CD14-positive monocyte (primary cell): ENCODE results near the gene CAPS. TPM values are rescaled to one million over a fixed set of nuclear protein-coding genes. Genes with fewer than 3 reads are reported as not detected.

Experiments
- DNase-seq, 3 donors: peaks; one replicate each; pipeline ENCODE4 v3.0.0-alpha.2; 2011 to 2022
- H2AFZ ChIP-seq: 2 replicates; pipeline ENCODE4 v1.6.0; 2012; ENCODE audit warnings: mild to moderate bottlenecking, low read depth, low read length, inconsistent platforms; ENCODE audit not compliant: insufficient read depth, poor library complexity, severe bottlenecking
- H3K27ac ChIP-seq, 2 donors: 1 replicate in 1 of 2; 2 replicates in 1 of 2; pipeline ENCODE4 v1.5.1; 2012 to 2013; ENCODE audit warnings: low read length in 2 of 2, control low read depth in 1 of 2, inconsistent platforms in 1 of 2, low read depth in 1 of 2, mild to moderate bottlenecking in 1 of 2
- H3K27me3 ChIP-seq, 2 donors: one replicate each; pipeline versions ENCODE4 v1.6.0 to v1.6.1; 2011 to 2013; ENCODE audit warnings: low read length in 2 of 2; ENCODE audit not compliant: control insufficient read depth in 2 of 2, insufficient read depth in 2 of 2
- H3K36me3 ChIP-seq, 2 donors: replicated peaks in 1 of 2; 1 replicate in 1 of 2; 2 replicates in 1 of 2; pipeline versions ENCODE4 v1.5.1 to v1.6.1; 2012 to 2013; ENCODE audit warnings: low read length in 2 of 2, control low read depth in 1 of 2, inconsistent platforms in 1 of 2, mild to moderate bottlenecking in 1 of 2; ENCODE audit not compliant: insufficient read depth in 2 of 2, control insufficient read depth in 1 of 2
- H3K4me1 ChIP-seq, 2 donors: 1 replicate in 1 of 2; 2 replicates in 1 of 2; pipeline versions ENCODE4 v1.5.1 to v1.6.1; 2012 to 2013; ENCODE audit warnings: low read length in 2 of 2, control low read depth in 1 of 2, inconsistent platforms in 1 of 2, mild to moderate bottlenecking in 1 of 2, moderate library complexity in 1 of 2; ENCODE audit not compliant: insufficient read depth in 2 of 2, control insufficient read depth in 1 of 2
- H3K4me2 ChIP-seq: replicated peaks from 2 replicates; pipeline ENCODE3; 2012; ENCODE audit warnings: low read length, moderate library complexity, mild to moderate bottlenecking; ENCODE audit not compliant: poor library complexity, severe bottlenecking; ENCODE audit errors: extremely low read depth
- H3K4me3 ChIP-seq, 3 experiments: fragments of 200-600 bp in 1 of 3; sonication (generic) in 1 of 3; replicated peaks in 1 of 3; 1 replicate in 2 of 3; 2 replicates in 1 of 3; pipeline ENCODE4 v1.5.1; 2011 to 2013; ENCODE audit warnings: low read length in 3 of 3, mild to moderate bottlenecking in 3 of 3, control low read depth in 2 of 3, low read depth in 2 of 3, inconsistent platforms in 1 of 3, moderate library complexity in 1 of 3
- H3K79me2 ChIP-seq: 2 replicates; pipeline ENCODE4 v1.6.0; 2012; ENCODE audit warnings: mild to moderate bottlenecking, control low read depth, inconsistent platforms, low read length, moderate library complexity; ENCODE audit not compliant: insufficient read depth
- H3K9ac ChIP-seq: 2 replicates; pipeline ENCODE4 v1.6.0; 2017; ENCODE audit warnings: low read length, mild to moderate bottlenecking; ENCODE audit not compliant: insufficient read depth, poor library complexity, severe bottlenecking
- H3K9me3 ChIP-seq, 2 donors: replicated peaks in 1 of 2; 1 replicate in 1 of 2; 2 replicates in 1 of 2; pipeline versions ENCODE4 v1.5.1 to v1.6.1; 2012 to 2013; ENCODE audit warnings: low read length in 2 of 2, control low read depth in 1 of 2; ENCODE audit not compliant: control insufficient read depth in 1 of 2, insufficient read depth in 1 of 2
- H4K20me1 ChIP-seq: 2 replicates; pipeline ENCODE4 v1.6.0; 2012; ENCODE audit warnings: mild to moderate bottlenecking, low read length, control low read depth, moderate library complexity; ENCODE audit not compliant: insufficient read depth
- H3K27ac Mint-ChIP-seq, 7 donors: one replicate each; pipeline ENCODE4 v1.8.0; 2020; ENCODE audit warnings: mild to moderate bottlenecking in 7 of 7, mixed read lengths in 7 of 7, moderate library complexity in 6 of 7, inconsistent platforms in 2 of 7
- H3K27me3 Mint-ChIP-seq, 3 donors: one replicate each; pipeline ENCODE4 v1.8.0; 2021 to 2022; ENCODE audit warnings: low read depth in 3 of 3, mild to moderate bottlenecking in 3 of 3, mixed read lengths in 3 of 3, moderate library complexity in 3 of 3, inconsistent platforms in 1 of 3
- H3K36me3 Mint-ChIP-seq, 2 donors: one replicate each; pipeline ENCODE4 v1.8.0; 2020; ENCODE audit warnings: mixed read lengths in 2 of 2, inconsistent platforms in 1 of 2, mild to moderate bottlenecking in 1 of 2
- H3K4me1 Mint-ChIP-seq: one replicate; pipeline ENCODE4 v1.8.0; 2020; ENCODE audit warnings: mild to moderate bottlenecking, mixed read lengths
- H3K4me3 Mint-ChIP-seq, 2 donors: one replicate each; pipeline ENCODE4 v1.8.0; 2020; ENCODE audit warnings: mild to moderate bottlenecking in 2 of 2, mixed read lengths in 2 of 2, moderate library complexity in 1 of 2
- H3K9me3 Mint-ChIP-seq, 7 donors: one replicate each; pipeline ENCODE4 v1.8.0; 2020 to 2022; ENCODE audit warnings: mixed read lengths in 7 of 7, mild to moderate bottlenecking in 6 of 7, moderate library complexity in 6 of 7, inconsistent platforms in 2 of 7
- CTCF ChIP-seq: fragments of 200-600 bp; IDR thresholded peaks from one replicate; pipeline ENCODE4 v1.8.0; 2022; ENCODE audit warnings: antibody characterized with exemption, mild to moderate bottlenecking
- WGBS: methylation state at CpG from one replicate; pipeline ENCODE4 v1.1.5; 2013; ENCODE audit warnings: missing lambda C conversion rate; ENCODE audit not compliant: insufficient coverage; 5-methylcytosine and 5-hydroxymethylcytosine counted together
- intact Hi-C, 2 donors: fragments of 100-400 bp; cut with micrococcal nuclease; formaldehyde crosslinking; loops; one replicate each; pipeline versions ENCODE4 v1.15.0 to v1.15.1; 2023
- polyA plus RNA-seq, 3 donors: library from polyadenylated mRNA; depleted of rRNA in 1 of 3; unstranded in 2 of 3; stranded (reverse) in 1 of 3; fragments of 300-500 nt in 2 of 3; fragments of >200 nt in 1 of 3; fragmentation: Illumina TruSeq in 2 of 3; gene quantifications; 1 replicate in 2 of 3; 2 replicates in 1 of 3; pipeline ENCODE4 v1.2.3, GENCODE V29; 2012 to 2021

Gene CAPS
- polyA plus RNA-seq, 3 donors, result 0.34 to 34.8 (median 0.72) TPM

- Mint-ChIP-seq H3K36me3 (peaks cover 18 to 27% of the 10 kb centered on the region in 2 donors), H3K4me3 (peak overlapping the region in 1 of 2 donors; percentile 42), H3K9me3 (peaks cover 0 to 2% (median 0%) of the 10 kb centered on the region in 7 donors), H3K27ac (no peak overlapping the region), H3K4me1 (no peaks in the 10 kb centered on the region), H3K27me3 (peaks cover 22 to 41% (median 24%) of the 10 kb centered on the region in 3 donors)
- no peaks in the 10 kb centered on the region for H3K79me2 ChIP-seq
- no peak for DNase-seq
- no peak overlapping the region for H3K27ac ChIP-seq
- no peak overlapping the region for H2AFZ ChIP-seq
- no peak overlapping the region for H3K4me2 ChIP-seq
- no peaks in the 10 kb centered on the region for H3K4me1 ChIP-seq
- peaks cover 24 to 30% of the 10 kb centered on the region in 2 donors for H3K36me3 ChIP-seq
- H3K4me3 ChIP-seq, result no peak overlapping the region
- peaks cover 0 to 14% of the 10 kb centered on the region in 2 donors for H3K27me3 ChIP-seq
- WGBS, result 15% methylated on average over 37 of the region's 48 CpGs
- TF ChIP-seq CTCF, result peak; percentile 63
- no peaks in the 10 kb centered on the region for H3K9me3 ChIP-seq
- intact Hi-C loops, result loop anchor here in 1 of 2 donors (5.0 kb wide), 1 partner anchor 85 kb away; the partner anchor contains the start of gene NRTN
- no peak overlapping the region for H3K9ac ChIP-seq
- peaks cover 8% of the 10 kb centered on the region for H4K20me1 ChIP-seq
These were observed 21.9 kb upstream of the CAPS start for GRCh38 chr19:5891938-5892771.

GRCh38 chr19:5892772-5893275 lies 21.2 kb upstream of the CAPS start:
- peak; percentile 20 for TF ChIP-seq CTCF
- H3K4me2 ChIP-seq, result no peak overlapping the region

More at GRCh38 chr19:5892772-5893275, 21.2 kb upstream of the CAPS start:
- Histone ChIP-seq H3K79me2 (peaks cover 3% of the 10 kb centered on the region), H3K9ac (no peak overlapping the region), H3K36me3 (peaks cover 29 to 32% of the 10 kb centered on the region in 2 donors), H3K27me3 (peaks cover 0 to 14% of the 10 kb centered on the region in 2 donors), H3K9me3 (no peaks in the 10 kb centered on the region), H2AFZ (no peak overlapping the region), H3K4me1 (no peaks in the 10 kb centered on the region), H4K20me1 (peaks cover 15% of the 10 kb centered on the region), H3K27ac (no peak overlapping the region), H3K4me3 (no peak overlapping the region)
- no peak for DNase-seq
- intact Hi-C loops, result loop anchor here in 1 of 2 donors (5.0 kb wide), 1 partner anchor 86 kb away; the partner anchor contains the start of gene NRTN
- H3K4me3 Mint-ChIP-seq, result no peak overlapping the region
- peaks cover 0 to 2% (median 0%) of the 10 kb centered on the region in 7 donors for H3K9me3 Mint-ChIP-seq
- 65% methylated on average over 10 of the region's 15 CpGs for WGBS
- peaks cover 22 to 39% (median 24%) of the 10 kb centered on the region in 3 donors for H3K27me3 Mint-ChIP-seq
- H3K27ac Mint-ChIP-seq, result no peak overlapping the region
- no peaks in the 10 kb centered on the region for H3K4me1 Mint-ChIP-seq
- H3K36me3 Mint-ChIP-seq, result peaks cover 18 to 30% of the 10 kb centered on the region in 2 donors
